Measurements from ENCODE around the gene UBXN4.

DNA sequence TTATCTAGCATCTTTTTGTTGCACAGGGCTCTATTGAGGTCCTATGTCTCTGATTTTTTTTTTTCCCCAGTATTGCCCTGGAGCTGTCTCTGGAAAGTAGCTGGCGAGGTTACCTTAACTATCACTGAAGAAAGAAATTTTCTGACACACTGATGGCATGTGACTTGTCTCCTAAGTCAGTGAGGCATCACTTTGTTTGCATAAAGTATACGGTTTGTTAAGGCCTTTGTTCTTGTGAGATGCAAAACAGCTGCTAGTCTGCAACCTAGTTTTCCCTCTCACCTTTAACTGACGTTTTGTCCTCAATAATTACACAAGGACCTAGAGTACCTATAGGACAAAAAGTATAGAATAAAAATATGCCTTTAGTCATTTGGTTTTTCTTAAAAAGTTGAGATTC, 41.8 kb downstream of the UBXN4 start:
- TF ChIP-seq, protein P1, sequence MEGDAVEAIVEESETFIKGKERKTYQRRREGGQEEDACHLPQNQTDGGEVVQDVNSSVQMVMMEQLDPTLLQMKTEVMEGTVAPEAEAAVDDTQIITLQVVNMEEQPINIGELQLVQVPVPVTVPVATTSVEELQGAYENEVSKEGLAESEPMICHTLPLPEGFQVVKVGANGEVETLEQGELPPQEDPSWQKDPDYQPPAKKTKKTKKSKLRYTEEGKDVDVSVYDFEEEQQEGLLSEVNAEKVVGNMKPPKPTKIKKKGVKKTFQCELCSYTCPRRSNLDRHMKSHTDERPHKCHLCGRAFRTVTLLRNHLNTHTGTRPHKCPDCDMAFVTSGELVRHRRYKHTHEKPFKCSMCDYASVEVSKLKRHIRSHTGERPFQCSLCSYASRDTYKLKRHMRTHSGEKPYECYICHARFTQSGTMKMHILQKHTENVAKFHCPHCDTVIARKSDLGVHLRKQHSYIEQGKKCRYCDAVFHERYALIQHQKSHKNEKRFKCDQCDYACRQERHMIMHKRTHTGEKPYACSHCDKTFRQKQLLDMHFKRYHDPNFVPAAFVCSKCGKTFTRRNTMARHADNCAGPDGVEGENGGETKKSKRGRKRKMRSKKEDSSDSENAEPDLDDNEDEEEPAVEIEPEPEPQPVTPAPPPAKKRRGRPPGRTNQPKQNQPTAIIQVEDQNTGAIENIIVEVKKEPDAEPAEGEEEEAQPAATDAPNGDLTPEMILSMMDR (IDR thresholded peaks at IDR 0.05): no peak
- no peak for TF ChIP-seq POLR2A (IDR thresholded peaks at IDR 0.05; ENCODE audit: low read depth)
